ENCODE results near the gene IKBKG. TPM values are rescaled to one million over a fixed set of nuclear protein-coding genes. Genes with fewer than 3 reads are reported as not detected.

The IKBKG gene
- polyA plus RNA-seq, 1 donor (not counting 4 experiments of a cell fraction or from before 2014, with no cell fraction given), result 15.1 TPM

DNA sequence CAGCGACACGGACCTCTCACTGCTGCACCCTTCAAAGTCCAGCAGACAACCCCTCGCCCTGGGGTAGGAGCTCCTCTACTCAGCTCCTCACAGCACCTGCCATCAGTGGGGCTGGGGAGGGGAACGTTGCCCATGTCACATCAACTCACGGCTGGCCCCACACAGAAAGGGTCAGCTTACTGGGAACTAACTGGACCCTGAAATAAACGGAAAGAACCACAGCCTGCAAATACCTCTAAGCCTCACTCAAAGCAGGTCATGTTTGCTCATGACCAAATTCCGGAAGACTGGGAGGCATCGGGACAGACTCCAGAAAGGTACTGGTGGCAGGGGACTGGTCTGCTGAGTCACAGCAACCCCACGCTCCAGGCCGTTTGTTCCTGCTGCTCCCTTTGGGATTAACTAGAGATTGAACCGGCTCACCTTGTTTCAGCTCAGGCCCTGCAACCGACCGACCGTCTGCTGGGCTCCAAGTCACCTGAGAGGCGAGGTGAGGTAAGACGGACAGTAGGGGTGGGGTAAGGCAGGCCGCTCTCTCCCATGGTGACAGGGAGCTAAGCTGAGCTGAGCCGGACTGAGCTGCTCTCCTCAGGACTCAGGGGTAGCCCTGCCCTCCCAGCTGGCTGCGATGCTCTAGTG is 6.4 kb upstream of the IKBKG start:
- peaks cover 27% of the 10 kb centered on the region for H3K4me1 ChIP-seq (ENCODE audit: control insufficient read depth, extremely low read depth, insufficient read depth, low read length)
- H2AFZ ChIP-seq (ENCODE audit: control insufficient read depth, low read length), result no peak overlapping the region
- H3K9ac ChIP-seq (ENCODE audit: control insufficient read depth, extremely low read depth, insufficient read depth, low read length), result peak overlapping the region; percentile 71
- no peaks in the 10 kb centered on the region for H4K20me1 ChIP-seq (ENCODE audit: control insufficient read depth, extremely low read depth, insufficient read depth, low read length)
- H3K9me3 ChIP-seq (ENCODE audit: control insufficient read depth, low read depth, low read length), result no peaks in the 10 kb centered on the region
- H3K4me3 ChIP-seq (ENCODE audit: control insufficient read depth in 2 of 3, extremely low read depth in 1 of 3, insufficient read depth in 2 of 3, low read depth in 1 of 3, low read length in 3 of 3), result no peak overlapping the region
- peak overlapping the region; percentile 72 for H3K4me2 ChIP-seq (ENCODE audit: control insufficient read depth, extremely low read depth, insufficient read depth, low read depth, low read length)
- dilution Hi-C loops (cut with MboI; ENCODE audit: extremely low pct_ligation_motif_present, low sequenced_read_pairs), result no loop called here
- H3K27me3 ChIP-seq (ENCODE audit: control insufficient read depth, extremely low read depth, insufficient read depth, low read length), result no peaks in the 10 kb centered on the region
- H3K79me2 ChIP-seq (ENCODE audit: control insufficient read depth, insufficient read depth, low read length), result peaks cover 4% of the 10 kb centered on the region
- DNase-seq (ENCODE audit: low read depth, low spot score) (no peak), FAIRE-seq (no peak)
- TF ChIP-seq, protein P1, sequence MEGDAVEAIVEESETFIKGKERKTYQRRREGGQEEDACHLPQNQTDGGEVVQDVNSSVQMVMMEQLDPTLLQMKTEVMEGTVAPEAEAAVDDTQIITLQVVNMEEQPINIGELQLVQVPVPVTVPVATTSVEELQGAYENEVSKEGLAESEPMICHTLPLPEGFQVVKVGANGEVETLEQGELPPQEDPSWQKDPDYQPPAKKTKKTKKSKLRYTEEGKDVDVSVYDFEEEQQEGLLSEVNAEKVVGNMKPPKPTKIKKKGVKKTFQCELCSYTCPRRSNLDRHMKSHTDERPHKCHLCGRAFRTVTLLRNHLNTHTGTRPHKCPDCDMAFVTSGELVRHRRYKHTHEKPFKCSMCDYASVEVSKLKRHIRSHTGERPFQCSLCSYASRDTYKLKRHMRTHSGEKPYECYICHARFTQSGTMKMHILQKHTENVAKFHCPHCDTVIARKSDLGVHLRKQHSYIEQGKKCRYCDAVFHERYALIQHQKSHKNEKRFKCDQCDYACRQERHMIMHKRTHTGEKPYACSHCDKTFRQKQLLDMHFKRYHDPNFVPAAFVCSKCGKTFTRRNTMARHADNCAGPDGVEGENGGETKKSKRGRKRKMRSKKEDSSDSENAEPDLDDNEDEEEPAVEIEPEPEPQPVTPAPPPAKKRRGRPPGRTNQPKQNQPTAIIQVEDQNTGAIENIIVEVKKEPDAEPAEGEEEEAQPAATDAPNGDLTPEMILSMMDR (optimal IDR thresholded peaks at IDR 0.05 in 1 of 3, IDR thresholded peaks at IDR 0.05 in 1 of 3, conservative IDR thresholded peaks at IDR 0.05 in 1 of 3; ENCODE audit: extremely low read depth in 1 of 3, insufficient read depth in 2 of 3, low read length in 3 of 3), result no peak
- H3K9me1 ChIP-seq (ENCODE audit: control insufficient read depth, extremely low read depth, insufficient read depth, low read length), result no peaks in the 10 kb centered on the region
- peak overlapping the region; percentile 86 for H3K27ac ChIP-seq (ENCODE audit: control insufficient read depth, insufficient read depth, low read length)
- peaks cover 2 to 3% of the 10 kb centered on the region in 2 experiments for H3K36me3 ChIP-seq (ENCODE audit: control insufficient read depth in 2 of 2, extremely low read depth in 1 of 2, insufficient read depth in 2 of 2, low read length in 2 of 2)

DNA sequence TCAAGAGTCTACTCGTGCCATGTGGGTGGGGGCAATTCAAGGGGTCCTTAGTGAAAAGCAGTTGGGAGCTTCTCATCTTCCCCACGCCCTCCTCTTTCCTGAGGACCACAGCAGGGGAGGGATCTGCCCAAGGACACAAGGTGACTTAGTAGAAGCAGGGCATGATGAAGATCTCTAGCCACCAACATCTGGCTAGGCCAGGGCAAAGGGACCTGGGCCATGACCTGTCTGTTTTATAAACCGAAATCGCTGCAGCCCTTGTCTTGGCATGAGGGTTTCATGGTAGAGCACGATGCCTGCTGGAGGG is 5.9 kb upstream of the IKBKG start:
- peaks cover 9% of the 10 kb centered on the region for H3K79me2 ChIP-seq (ENCODE audit: control insufficient read depth, insufficient read depth, low read length)
- H3K4me3 ChIP-seq (ENCODE audit: control insufficient read depth in 2 of 3, extremely low read depth in 1 of 3, insufficient read depth in 2 of 3, low read depth in 1 of 3, low read length in 3 of 3), result peak overlapping the region in 1 of 3 experiments; percentile 8
- no peaks in the 10 kb centered on the region for H3K9me3 ChIP-seq (ENCODE audit: control insufficient read depth, low read depth, low read length)
- no peaks in the 10 kb centered on the region for H3K27me3 ChIP-seq (ENCODE audit: control insufficient read depth, extremely low read depth, insufficient read depth, low read length)
- no peak for DNase-seq (ENCODE audit: low read depth, low spot score)
- peak overlapping the region; percentile 71 for H3K9ac ChIP-seq (ENCODE audit: control insufficient read depth, extremely low read depth, insufficient read depth, low read length)
- no peaks in the 10 kb centered on the region for H4K20me1 ChIP-seq (ENCODE audit: control insufficient read depth, extremely low read depth, insufficient read depth, low read length)
- peak overlapping the region; percentile 72 for H3K4me2 ChIP-seq (ENCODE audit: control insufficient read depth, extremely low read depth, insufficient read depth, low read depth, low read length)
- H3K9me1 ChIP-seq (ENCODE audit: control insufficient read depth, extremely low read depth, insufficient read depth, low read length), result no peaks in the 10 kb centered on the region
- H2AFZ ChIP-seq (ENCODE audit: control insufficient read depth, low read length), result no peak overlapping the region
- peak overlapping the region; percentile 86 for H3K27ac ChIP-seq (ENCODE audit: control insufficient read depth, insufficient read depth, low read length)
- TF ChIP-seq EZH2 (IDR thresholded peaks at IDR 0.05; ENCODE audit: low read length), result no peak
- TF ChIP-seq, protein P1 (optimal IDR thresholded peaks at IDR 0.05 in 1 of 3, IDR thresholded peaks at IDR 0.05 in 1 of 3, conservative IDR thresholded peaks at IDR 0.05 in 1 of 3; ENCODE audit: extremely low read depth in 1 of 3, insufficient read depth in 2 of 3, low read length in 3 of 3), result no peak
- H3K4me1 ChIP-seq (ENCODE audit: control insufficient read depth, extremely low read depth, insufficient read depth, low read length), result peaks cover 30% of the 10 kb centered on the region
- peaks cover 1 to 3% of the 10 kb centered on the region in 2 experiments for H3K36me3 ChIP-seq (ENCODE audit: control insufficient read depth in 2 of 2, extremely low read depth in 1 of 2, insufficient read depth in 2 of 2, low read length in 2 of 2)
- dilution Hi-C loops (cut with MboI; ENCODE audit: extremely low pct_ligation_motif_present, low sequenced_read_pairs), result no loop called here
- no peak for FAIRE-seq
